ENCODE data around the gene CACNA1C.

- TF ChIP-seq CTCF (IDR thresholded peaks at IDR 0.05) (no peak), POLR2AphosphoS5 (IDR thresholded peaks at IDR 0.05) (no peak)
Observed at GRCh38 chr12:2540535-2540941, 487.8 kb downstream of the CACNA1C start.
